Effector memory CD8-positive, alpha-beta T cell (primary cell): Measurements from ENCODE around the gene CZIB.
"Not testable (repeated sequence)": the region's sequence is repeated elsewhere in the genome, so short reads cannot be mapped to it uniquely, and the experiment has no call there.

Source experiments
- ATAC-seq: fragments of 150-1000 bp; cut with Tn5 transposase; replicated peaks from 2 replicates; pipeline ENCODE4 v1.10.0; 2021; ENCODE audit warnings: mild to moderate bottlenecking, moderate library complexity
- DNase-seq, 3 experiments: peaks; one replicate each; pipeline ENCODE4 v3.0.0; 2021
- H3K27ac Mint-ChIP-seq, 2 donors: one replicate each; pipeline ENCODE4 v1.8.0; 2022; ENCODE audit warnings: mild to moderate bottlenecking in 2 of 2, mixed read lengths in 2 of 2, moderate library complexity in 2 of 2
- H3K27me3 Mint-ChIP-seq, 2 donors: one replicate each; pipeline ENCODE4 v1.8.0; 2022; ENCODE audit warnings: mixed read lengths in 2 of 2
- H3K36me3 Mint-ChIP-seq: one replicate; pipeline ENCODE4 v1.8.0; 2022; ENCODE audit warnings: mild to moderate bottlenecking, moderate library complexity, mixed read lengths; ENCODE audit not compliant: insufficient read depth
- H3K4me1 Mint-ChIP-seq, 2 donors: one replicate each; pipeline ENCODE4 v1.8.0; 2022; ENCODE audit warnings: low read depth in 2 of 2, mixed read lengths in 2 of 2
- H3K4me3 Mint-ChIP-seq, 2 donors: one replicate each; pipeline ENCODE4 v1.8.0; 2022; ENCODE audit warnings: mild to moderate bottlenecking in 2 of 2, mixed read lengths in 2 of 2, moderate library complexity in 2 of 2
- H3K9me3 Mint-ChIP-seq, 2 donors: one replicate each; pipeline ENCODE4 v1.8.0; 2022; ENCODE audit warnings: mixed read lengths in 2 of 2

Gene CZIB

DNA sequence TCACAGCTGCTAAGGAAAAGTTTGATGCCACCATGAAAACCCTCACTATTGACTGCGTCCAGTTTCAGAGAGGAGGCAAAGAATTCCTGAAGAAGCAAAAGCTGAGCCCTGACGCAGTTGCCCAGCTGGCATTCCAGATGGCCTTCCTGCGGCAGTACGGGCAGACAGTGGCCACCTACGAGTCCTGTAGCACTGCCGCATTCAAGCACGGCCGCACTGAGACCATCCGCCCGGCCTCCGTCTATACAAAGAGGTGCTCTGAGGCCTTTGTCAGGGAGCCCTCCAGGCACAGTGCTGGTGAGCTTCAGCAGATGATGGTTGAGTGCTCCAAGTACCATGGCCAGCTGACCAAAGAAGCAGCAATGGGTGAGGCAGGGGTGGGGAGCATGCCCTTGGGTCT is 9.5 kb downstream of the CZIB start:
- DNase-seq: no peak
- Mint-ChIP-seq H3K4me1 (peaks cover 0 to 5% of the 10 kb centered on the region in 2 donors), H3K36me3 (peaks cover 46% of the 10 kb centered on the region), H3K27me3 (no peaks in the 10 kb centered on the region), H3K9me3 (peaks cover 3 to 7% of the 10 kb centered on the region in 2 donors), H3K27ac (no peak overlapping the region), H3K4me3 (no peak overlapping the region)
- no peak for ATAC-seq

GRCh38 chr1:53210352-53210751 is 10.1 kb downstream of the CZIB start:
- Mint-ChIP-seq H3K4me1 (peaks cover 0 to 5% of the 10 kb centered on the region in 2 donors), H3K27ac (no peak overlapping the region), H3K9me3 (peaks cover 3 to 7% of the 10 kb centered on the region in 2 donors), H3K4me3 (no peak overlapping the region), H3K36me3 (peaks cover 46% of the 10 kb centered on the region), H3K27me3 (no peaks in the 10 kb centered on the region)
- no peak for DNase-seq
- ATAC-seq: no peak

- Mint-ChIP-seq H3K36me3 (peaks cover 60% of the 10 kb centered on the region), H3K4me3 (no peak overlapping the region), H3K9me3 (peaks cover 3 to 7% of the 10 kb centered on the region in 2 donors), H3K4me1 (peaks cover 0 to 11% of the 10 kb centered on the region in 2 donors), H3K27me3 (no peaks in the 10 kb centered on the region), H3K27ac (no peak overlapping the region)
- ATAC-seq: no peak
- no peak for DNase-seq
Observed at GRCh38 chr1:53207726-53208125, 12.7 kb downstream of the CZIB start.

DNA sequence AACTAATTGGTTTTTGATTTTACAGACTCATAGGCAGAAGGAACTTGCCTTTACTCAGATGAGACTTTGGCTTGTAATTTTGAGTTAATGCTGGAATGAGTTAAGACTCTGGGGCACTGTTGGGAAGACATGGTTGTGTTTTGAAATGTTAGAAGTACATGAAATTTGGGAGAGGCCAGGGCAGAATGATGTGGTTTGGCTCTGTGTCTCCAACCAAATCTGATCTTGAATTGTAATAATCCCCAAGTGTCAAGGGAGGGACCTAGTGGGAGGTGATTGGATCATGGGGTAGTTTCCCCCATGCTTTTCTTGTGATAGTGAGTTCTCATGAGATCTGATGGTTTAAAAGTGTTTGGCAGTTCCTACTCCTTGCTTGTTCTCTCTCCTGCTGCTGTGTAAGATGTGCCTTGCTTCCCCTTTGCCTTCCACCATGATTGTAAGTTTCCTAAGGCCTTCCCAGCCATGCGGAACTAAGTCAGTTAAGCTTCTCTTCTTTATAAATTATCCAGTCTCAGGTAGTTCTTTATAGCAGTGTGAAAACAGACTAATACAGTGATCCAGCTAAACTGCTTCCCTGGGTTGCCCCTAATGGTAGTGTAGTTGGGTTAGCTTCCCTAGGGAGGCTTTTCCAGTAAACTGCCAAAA is 13.6 kb downstream of the CZIB start:
- no peaks in the 10 kb centered on the region for H3K27me3 Mint-ChIP-seq
- H3K27ac Mint-ChIP-seq: no peak overlapping the region
- peaks cover 62% of the 10 kb centered on the region for H3K36me3 Mint-ChIP-seq
- DNase-seq (no peak), ATAC-seq (no peak)
- no peak overlapping the region for H3K4me3 Mint-ChIP-seq
- H3K9me3 Mint-ChIP-seq: peaks cover 3 to 7% of the 10 kb centered on the region in 2 donors
- peaks cover 0 to 11% of the 10 kb centered on the region in 2 donors for H3K4me1 Mint-ChIP-seq

GRCh38 chr1:53206083-53206685 is 14.2 kb downstream of the CZIB start:
- ATAC-seq, H3K27ac Mint-ChIP-seq: not testable (repeated sequence)
- H3K36me3 Mint-ChIP-seq: peaks cover 55% of the 10 kb centered on the region

DNA sequence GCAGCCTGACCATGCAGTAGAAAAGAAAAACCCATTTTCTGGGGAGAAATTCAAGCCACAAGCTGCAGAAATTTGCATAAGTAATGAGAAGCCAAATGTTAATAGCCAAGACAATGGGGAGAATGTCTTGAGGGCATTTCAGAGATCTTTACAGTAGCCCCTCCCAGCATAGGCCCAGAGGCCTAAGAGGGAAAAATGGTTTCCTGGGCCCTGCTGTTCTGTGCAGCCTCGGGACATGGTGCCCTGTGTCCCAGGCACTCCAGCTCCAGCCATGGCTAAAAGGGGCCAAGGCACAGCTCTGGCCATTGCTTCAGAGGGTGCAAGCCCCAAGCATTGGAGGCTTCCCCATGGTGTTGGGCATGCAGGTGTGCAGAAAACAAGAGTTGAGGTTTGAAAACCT is 14.9 kb downstream of the CZIB start:
- H3K9me3 Mint-ChIP-seq, DNase-seq, H3K4me3 Mint-ChIP-seq, H3K27me3 Mint-ChIP-seq, ATAC-seq: not testable (repeated sequence)
- Mint-ChIP-seq H3K36me3 (peaks cover 55% of the 10 kb centered on the region), H3K4me1 (peaks cover 0 to 11% of the 10 kb centered on the region in 2 donors), H3K27ac (peak overlapping the region in 1 of 2 donors; percentile 63)

More at GRCh38 chr1:53206083-53206685, 14.2 kb downstream of the CZIB start:
- H3K9me3 Mint-ChIP-seq, DNase-seq, H3K4me3 Mint-ChIP-seq, H3K27me3 Mint-ChIP-seq: not testable (repeated sequence)
- peaks cover 0 to 11% of the 10 kb centered on the region in 2 donors for H3K4me1 Mint-ChIP-seq

DNA sequence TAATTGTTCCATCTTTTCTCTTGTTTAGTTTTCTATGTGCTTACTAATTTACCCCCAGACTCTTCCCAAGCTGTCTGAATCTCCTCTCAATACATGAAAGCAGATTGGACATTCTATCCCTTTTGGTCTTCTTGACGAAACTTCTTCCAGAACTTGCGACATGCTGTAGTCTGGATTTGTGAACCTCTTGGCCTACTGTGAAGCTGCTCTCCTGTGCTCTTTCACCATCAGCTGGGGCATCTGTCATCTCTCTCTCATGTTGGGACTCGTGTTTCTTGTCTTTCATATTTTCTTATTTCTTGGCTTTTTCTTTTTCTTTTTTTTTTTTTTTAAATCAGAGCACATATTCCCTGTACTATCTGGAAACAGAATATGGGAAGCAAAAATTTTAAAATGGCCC is 17.0 kb downstream of the CZIB start:
- peaks cover 0 to 11% of the 10 kb centered on the region in 2 donors for H3K4me1 Mint-ChIP-seq
- ATAC-seq: no peak
- H3K9me3 Mint-ChIP-seq: peaks cover 3 to 7% of the 10 kb centered on the region in 2 donors
- DNase-seq: no peak
- H3K27me3 Mint-ChIP-seq: no peaks in the 10 kb centered on the region
- peaks cover 37% of the 10 kb centered on the region for H3K36me3 Mint-ChIP-seq
- H3K27ac Mint-ChIP-seq: peak overlapping the region in 1 of 2 donors; percentile 9
- no peak overlapping the region for H3K4me3 Mint-ChIP-seq

- no peak for ATAC-seq
- Mint-ChIP-seq H3K4me3 (peak overlapping the region; percentile 81 to 82), H3K4me1 (peaks cover 18 to 19% of the 10 kb centered on the region in 2 donors), H3K9me3 (no peaks in the 10 kb centered on the region), H3K27ac (peak overlapping the region; percentile 96 to 99), H3K27me3 (no peaks in the 10 kb centered on the region), H3K36me3 (peaks cover 25% of the 10 kb centered on the region)
- no peak for DNase-seq
Observed at GRCh38 chr1:53198241-53198651, 22.2 kb downstream of the CZIB start.

DNA sequence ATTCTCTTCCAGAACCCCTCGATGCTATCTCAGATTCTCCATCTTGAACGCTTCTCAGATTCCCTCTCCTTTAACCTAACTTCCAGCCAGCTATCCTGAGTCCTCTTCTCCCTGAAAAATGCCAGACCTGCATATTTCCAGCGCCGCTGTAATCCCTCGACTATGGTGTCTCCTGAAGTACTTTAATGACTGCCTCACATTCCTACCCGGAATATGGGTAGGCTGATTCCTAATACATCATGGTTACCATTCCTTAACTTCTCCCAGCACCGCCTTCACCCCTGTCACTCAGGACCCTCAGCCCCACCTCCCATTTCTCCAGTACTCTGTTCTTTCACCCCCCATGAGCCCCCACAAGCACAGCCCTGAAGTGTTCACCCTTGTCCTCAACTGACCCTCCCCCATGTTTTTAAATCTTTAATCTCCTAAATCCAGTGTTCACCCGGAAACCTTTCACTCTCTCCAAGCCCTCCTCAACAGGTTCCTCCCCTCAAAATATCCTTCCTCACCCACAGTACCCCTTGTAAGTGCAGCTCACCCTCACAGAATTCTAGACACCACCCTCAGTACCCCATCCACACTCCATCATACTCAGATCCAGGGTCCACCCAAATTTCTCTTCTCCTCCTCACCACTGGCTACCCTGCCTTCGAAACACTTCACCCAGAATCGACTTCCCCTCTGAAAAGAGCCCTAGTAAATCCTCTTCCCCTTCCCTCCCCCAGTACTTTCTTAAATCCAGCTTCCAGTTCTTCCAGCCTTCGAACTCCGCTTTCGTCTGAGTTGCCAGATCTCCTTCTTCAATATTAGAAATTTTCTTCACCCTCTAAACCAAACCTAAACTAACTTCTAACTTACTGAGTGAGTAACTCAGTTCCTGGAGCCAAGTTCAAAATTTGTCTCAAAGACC is 22.9 kb downstream of the CZIB start:
- Mint-ChIP-seq H3K4me1 (peaks cover 18 to 19% of the 10 kb centered on the region in 2 donors), H3K36me3 (peaks cover 18% of the 10 kb centered on the region), H3K27ac (peak overlapping the region; percentile 96 to 99), H3K9me3 (no peaks in the 10 kb centered on the region), H3K4me3 (peak overlapping the region; percentile 81 to 82), H3K27me3 (no peaks in the 10 kb centered on the region)
- ATAC-seq (no peak), DNase-seq (no peak)

DNA sequence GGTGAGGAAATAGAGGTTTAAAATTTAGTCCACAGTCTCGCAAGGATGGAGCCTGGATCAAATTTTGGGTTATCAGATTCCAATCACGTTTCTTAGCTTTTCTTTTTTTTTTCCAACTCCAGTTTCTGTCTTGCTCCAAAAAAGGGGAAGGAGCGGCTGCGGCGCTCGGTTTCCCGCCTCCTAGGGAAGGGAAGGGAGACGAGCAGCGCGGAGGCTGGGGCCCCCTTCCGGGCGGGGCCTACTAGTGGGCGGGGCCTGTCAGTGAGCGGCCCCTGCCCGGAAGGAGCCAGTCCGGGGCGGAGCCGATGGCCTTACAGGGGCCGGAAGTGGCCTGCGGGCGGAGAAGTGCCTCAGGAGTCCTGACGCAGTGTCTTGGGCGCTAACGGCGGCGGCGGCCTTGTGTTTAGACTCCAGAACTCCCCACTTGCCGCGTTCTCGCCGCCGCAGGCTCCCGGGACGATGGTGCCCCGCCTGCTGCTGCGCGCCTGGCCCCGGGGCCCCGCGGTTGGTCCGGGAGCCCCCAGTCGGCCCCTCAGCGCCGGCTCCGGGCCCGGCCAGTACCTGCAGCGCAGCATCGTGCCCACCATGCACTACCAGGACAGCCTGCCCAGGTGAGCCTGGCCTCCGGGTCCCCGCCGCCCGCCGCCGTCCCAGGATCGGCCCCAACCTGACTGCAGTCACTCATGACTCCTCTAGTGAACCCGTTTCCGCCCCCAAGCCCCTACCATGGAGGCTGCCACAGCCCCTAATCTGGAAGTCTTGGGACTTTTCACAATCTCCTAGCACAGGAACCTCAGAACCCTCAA is 23.7 kb downstream of the CZIB start, which contains the start of gene CPT2:
CPT2 (plus strand) TSS at position 340 of the 806 bp plus-strand sequence; CDS start at position 460, 120 bp downstream.
- peak within 1 kb of the TSS; percentile 96 to 99 for H3K27ac Mint-ChIP-seq
- peak within 1 kb of the TSS; percentile 81 to 82 for H3K4me3 Mint-ChIP-seq
- no peaks in the 10 kb centered on the region for H3K27me3 Mint-ChIP-seq
- H3K4me1 Mint-ChIP-seq: peaks cover 18 to 19% of the 10 kb centered on the region in 2 donors
- H3K36me3 Mint-ChIP-seq: peaks cover 16% of the 10 kb centered on the region
- ATAC-seq (peak; percentile 98), DNase-seq (peak; percentile 87 to 90 (median 88))
- H3K9me3 Mint-ChIP-seq: no peaks in the 10 kb centered on the region

GRCh38 chr1:53196017-53196484 is 24.4 kb downstream of the CZIB start:
- DNase-seq: no peak
- peak overlapping the region; percentile 81 to 82 for H3K4me3 Mint-ChIP-seq
- no peaks in the 10 kb centered on the region for H3K27me3 Mint-ChIP-seq
- ATAC-seq: peak; percentile 16
- peak overlapping the region; percentile 96 to 99 for H3K27ac Mint-ChIP-seq
- no peaks in the 10 kb centered on the region for H3K9me3 Mint-ChIP-seq
- peaks cover 18 to 19% of the 10 kb centered on the region in 2 donors for H3K4me1 Mint-ChIP-seq
- H3K36me3 Mint-ChIP-seq: peaks cover 16% of the 10 kb centered on the region

- Mint-ChIP-seq H3K27me3 (no peaks in the 10 kb centered on the region), H3K36me3 (peaks cover 13% of the 10 kb centered on the region), H3K9me3 (no peaks in the 10 kb centered on the region), H3K4me1 (peaks cover 18 to 19% of the 10 kb centered on the region in 2 donors), H3K4me3 (peak overlapping the region; percentile 81 to 82), H3K27ac (peak overlapping the region; percentile 96 to 99)
- ATAC-seq: no peak
- DNase-seq: no peak
Observed at GRCh38 chr1:53195246-53196016, 25.0 kb downstream of the CZIB start.
